AG04449 (cell line): Measurements from ENCODE around the gene CDK14.

Experiments
- CTCF ChIA-PET: fragments of 350-600 bp; formaldehyde crosslinking; extraction: SDS; loops from one replicate; lab custom pipeline; 2021; ENCODE audit warnings: antibody characterized with exemption; lab: Yijun Ruan, JAX
- POLR2A ChIA-PET: fragments of 400-600, 350-600 bp; formaldehyde crosslinking; extraction: SDS; loops from one replicate; lab custom pipeline; 2020; ENCODE audit warnings: antibody characterized with exemption, inconsistent platforms; lab: Yijun Ruan, JAX
- DNase-seq: peaks from one replicate; pipeline ENCODE4 v3.0.0-alpha.2; 2010; ENCODE audit warnings: low read depth, low spot score
- H3K4me3 ChIP-seq: 2 replicates; pipeline ENCODE4 v1.5.1; 2011; ENCODE audit warnings: low read depth, mild to moderate bottlenecking, control low read depth, low read length
- CTCF ChIP-seq: IDR thresholded peaks from one replicate; pipeline ENCODE4 v1.5.1; 2011; ENCODE audit warnings: mild to moderate bottlenecking, moderate library complexity, low read length, control low read depth, inconsistent platforms; ENCODE audit not compliant: insufficient read depth; ENCODE audit errors: missing control alignments

CDK14 gene

GRCh38 chr7:90740386-90740785, 144.3 kb downstream of the CDK14 start:
- no peak overlapping the region for H3K4me3 ChIP-seq
- ChIA-PET POLR2A (no interaction called here), CTCF (no interaction called here)
- TF ChIP-seq CTCF = no peak
- DNase-seq = no peak

GRCh38 chr7:90743626-90744025, 147.5 kb downstream of the CDK14 start:
- POLR2A ChIA-PET = no interaction called here
- CTCF ChIA-PET = no interaction called here
- no peak overlapping the region for H3K4me3 ChIP-seq
- DNase-seq = no peak
- no peak for TF ChIP-seq CTCF

- CTCF ChIA-PET = interaction anchor here (1.0 kb wide), 1 partner anchor 11 kb away, joined by 4 read pairs; no protein-coding TSS in a partner anchor
- POLR2A ChIA-PET = no interaction called here
- no peak for TF ChIP-seq CTCF
Measured at GRCh38 chr7:90747516-90747915, 151.4 kb downstream of the CDK14 start.

GRCh38 chr7:90749262-90749661, 153.1 kb downstream of the CDK14 start:
- TF ChIP-seq CTCF = no peak
- no peak for DNase-seq
- ChIA-PET POLR2A (no interaction called here), CTCF (interaction anchor here (2.0 kb wide), 1 partner anchor 13 kb away, joined by 9 read pairs; no protein-coding TSS in a partner anchor)
- H3K4me3 ChIP-seq = no peak overlapping the region

More at GRCh38 chr7:90747516-90747915, 151.4 kb downstream of the CDK14 start:
- H3K4me3 ChIP-seq = no peak overlapping the region
- DNase-seq = no peak

- CTCF ChIA-PET = interaction anchor here (0.6 to 2.0 kb wide), 3 partner anchors 12 to 265 kb away, joined by 3 to 9 read pairs (median 4); no protein-coding TSS in a partner anchor
- no peak overlapping the region for H3K4me3 ChIP-seq
- DNase-seq = no peak
- no peak for TF ChIP-seq CTCF
- POLR2A ChIA-PET = no interaction called here
Measured at GRCh38 chr7:90749774-90750173, 153.7 kb downstream of the CDK14 start.

GRCh38 chr7:90751595-90751994, 155.5 kb downstream of the CDK14 start:
- no peak for TF ChIP-seq CTCF
- H3K4me3 ChIP-seq = no peak overlapping the region
- POLR2A ChIA-PET = no interaction called here
- DNase-seq = no peak
- CTCF ChIA-PET = no interaction called here
